HFF-Myc (cell line): ENCODE measurements around the gene MORN1.

Experiments used
- DNase-seq: peaks from one replicate; pipeline ENCODE4 v3.0.0-alpha.2; 2011; ENCODE audit warnings: low read depth; ENCODE audit errors: extremely low read depth
- H3K4me3 ChIP-seq: replicated peaks from 2 replicates; pipeline ENCODE4 v1.5.1; 2011; ENCODE audit warnings: low read depth, mild to moderate bottlenecking, control low read depth, low read length
- TF ChIP-seq, protein P1 (sequence below): IDR thresholded peaks from 2 replicates; pipeline ENCODE4 v1.5.1; 2012; ENCODE audit warnings: mild to moderate bottlenecking, low read depth, low read length, control low read depth; ENCODE audit errors: missing control alignments

Gene MORN1

DNA sequence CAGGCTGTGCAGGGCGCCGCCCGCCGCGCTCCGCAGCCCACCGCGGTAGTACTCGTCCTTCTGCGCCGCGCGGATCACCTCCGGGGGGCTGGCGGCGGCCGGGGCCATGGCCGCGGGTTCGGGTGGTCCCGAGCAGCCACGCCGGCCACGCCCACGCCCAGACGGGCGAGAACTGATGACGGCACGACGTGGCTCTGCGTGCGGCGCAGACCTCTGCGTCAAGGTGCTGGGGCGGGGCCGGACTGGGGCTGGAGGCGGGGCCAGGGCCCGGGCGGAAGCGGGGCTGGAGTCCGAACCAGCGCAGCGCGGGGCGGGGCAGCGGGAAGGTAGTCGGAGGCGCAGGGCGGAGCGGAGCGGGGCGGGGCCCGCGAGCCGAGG lies 21.0 kb upstream of the MORN1 start, which contains the start of gene PEX10:
Gene PEX10 (minus strand): TSS at position 170 of the 378 bp plus-strand sequence. CDS start 62 bp downstream, at position 108.
- H3K4me3 ChIP-seq, result peak within 1 kb of the TSS; percentile 93
- TF ChIP-seq, protein P1, sequence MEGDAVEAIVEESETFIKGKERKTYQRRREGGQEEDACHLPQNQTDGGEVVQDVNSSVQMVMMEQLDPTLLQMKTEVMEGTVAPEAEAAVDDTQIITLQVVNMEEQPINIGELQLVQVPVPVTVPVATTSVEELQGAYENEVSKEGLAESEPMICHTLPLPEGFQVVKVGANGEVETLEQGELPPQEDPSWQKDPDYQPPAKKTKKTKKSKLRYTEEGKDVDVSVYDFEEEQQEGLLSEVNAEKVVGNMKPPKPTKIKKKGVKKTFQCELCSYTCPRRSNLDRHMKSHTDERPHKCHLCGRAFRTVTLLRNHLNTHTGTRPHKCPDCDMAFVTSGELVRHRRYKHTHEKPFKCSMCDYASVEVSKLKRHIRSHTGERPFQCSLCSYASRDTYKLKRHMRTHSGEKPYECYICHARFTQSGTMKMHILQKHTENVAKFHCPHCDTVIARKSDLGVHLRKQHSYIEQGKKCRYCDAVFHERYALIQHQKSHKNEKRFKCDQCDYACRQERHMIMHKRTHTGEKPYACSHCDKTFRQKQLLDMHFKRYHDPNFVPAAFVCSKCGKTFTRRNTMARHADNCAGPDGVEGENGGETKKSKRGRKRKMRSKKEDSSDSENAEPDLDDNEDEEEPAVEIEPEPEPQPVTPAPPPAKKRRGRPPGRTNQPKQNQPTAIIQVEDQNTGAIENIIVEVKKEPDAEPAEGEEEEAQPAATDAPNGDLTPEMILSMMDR, result no peak
- DNase-seq, result peak; percentile 75

DNA sequence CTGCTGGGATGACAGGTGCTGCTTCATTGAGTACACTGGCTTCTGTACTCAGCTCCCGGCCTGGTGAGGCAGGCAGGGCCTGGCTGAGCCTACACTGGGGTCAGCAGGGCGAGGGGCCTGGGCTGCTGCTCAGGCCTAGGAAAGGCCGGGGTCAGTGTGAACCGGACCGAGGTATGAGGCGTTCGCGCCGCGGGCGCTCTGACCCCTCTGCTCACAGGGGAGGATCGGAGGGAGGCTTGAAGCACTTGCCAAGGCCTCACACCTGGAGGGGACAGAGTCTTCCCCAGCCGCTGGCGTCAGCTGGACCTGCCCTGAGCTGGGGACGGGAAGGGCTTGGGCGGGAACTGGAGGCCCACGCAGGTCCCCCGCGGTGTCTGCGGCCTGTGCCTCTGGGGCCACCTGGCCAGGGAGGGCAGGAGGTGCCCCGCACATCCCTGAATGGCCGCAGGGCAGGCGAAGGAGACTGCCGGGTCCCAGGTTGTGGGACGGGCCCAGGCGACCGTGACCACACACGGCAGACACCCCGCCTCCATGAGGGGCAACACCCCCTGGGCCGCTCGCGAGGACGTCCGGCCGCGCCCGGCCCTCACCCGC lies 20.5 kb upstream of the MORN1 start:
- H3K4me3 ChIP-seq, result peak overlapping the region; percentile 93
- no peak for DNase-seq
- TF ChIP-seq, protein P1, result no peak

DNA sequence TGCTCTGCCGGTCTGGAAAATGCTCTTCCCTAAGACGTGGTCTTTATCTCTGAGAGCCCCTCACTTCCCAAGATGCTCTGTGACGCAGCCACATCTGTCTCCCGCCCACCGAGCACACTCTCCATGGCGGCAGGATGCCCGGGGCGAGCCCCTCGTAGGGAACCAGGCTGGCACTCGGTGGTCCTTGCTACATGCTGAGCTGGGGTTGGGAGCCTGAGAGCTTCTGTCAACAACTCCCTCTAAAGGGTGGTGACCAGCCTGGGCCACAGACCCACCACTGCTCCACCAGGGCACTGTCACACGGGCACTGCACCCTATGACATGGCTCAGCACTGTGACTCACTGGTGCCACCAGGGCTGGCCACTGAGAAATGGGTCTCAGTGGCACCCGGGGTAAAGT lies 18.4 kb upstream of the MORN1 start:
- no peak for DNase-seq
- H3K4me3 ChIP-seq, result no peak overlapping the region
- TF ChIP-seq, protein P1, result no peak

DNA sequence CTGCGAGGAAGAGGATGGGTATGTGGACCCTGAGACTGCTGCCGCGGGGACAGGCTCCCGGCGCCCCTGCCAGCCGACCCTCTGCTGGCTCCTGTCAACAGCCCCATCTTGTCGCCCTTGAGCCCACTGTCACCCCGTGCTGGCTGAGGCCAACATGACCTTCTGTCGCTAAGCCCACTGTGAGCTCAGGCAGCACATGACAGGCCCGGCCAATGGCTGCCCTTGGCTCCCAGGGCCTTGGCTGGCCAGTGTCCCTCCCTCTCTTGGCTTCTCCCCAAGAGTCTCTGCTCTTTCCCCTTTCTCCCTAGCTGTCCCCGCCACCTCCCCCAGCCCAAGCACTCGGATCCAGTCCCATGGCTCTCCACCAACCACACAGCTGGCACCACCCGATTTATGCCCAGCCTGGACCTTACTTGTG lies 17.5 kb upstream of the MORN1 start:
- H3K4me3 ChIP-seq, result no peak overlapping the region
- DNase-seq, result no peak
- TF ChIP-seq, protein P1, result no peak

DNA sequence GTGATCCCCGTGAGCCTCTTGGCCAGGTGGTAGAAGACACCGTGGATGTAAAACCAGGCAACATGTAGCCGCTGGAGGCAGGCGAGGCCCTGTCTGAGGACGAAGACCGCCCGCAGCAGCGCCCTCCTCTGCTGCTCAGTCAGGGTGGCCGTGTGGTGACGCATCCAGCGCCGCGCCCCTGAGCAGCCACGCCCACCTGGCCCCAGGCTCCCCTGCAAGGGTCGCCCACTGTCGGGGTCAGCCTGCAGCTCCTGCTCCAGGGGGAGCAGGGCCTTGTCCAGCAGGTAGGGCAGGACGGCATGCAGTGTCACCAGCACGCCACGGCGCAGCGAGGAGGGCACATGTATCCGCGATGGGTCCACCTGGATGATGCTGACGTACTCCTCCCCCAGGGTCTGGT lies 17.1 kb upstream of the MORN1 start:
- no peak overlapping the region for H3K4me3 ChIP-seq
- no peak for DNase-seq
- TF ChIP-seq, protein P1, result no peak

DNA sequence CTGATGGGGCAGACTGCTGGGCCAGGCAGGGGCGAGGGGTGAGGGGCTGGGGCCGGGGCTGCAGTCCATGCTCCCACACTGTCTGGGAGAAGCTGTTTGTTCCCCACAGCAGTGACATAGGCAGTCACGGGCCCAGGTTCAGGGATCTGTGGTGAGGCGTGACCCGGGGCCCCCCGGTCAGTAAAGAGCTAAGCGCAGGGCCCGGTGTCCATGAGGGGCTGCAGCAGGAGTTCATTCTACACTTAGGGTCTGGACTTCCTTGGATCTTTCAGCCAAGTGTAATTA lies 16.6 kb upstream of the MORN1 start:
- TF ChIP-seq, protein P1, result no peak
- no peak for DNase-seq
- H3K4me3 ChIP-seq, result no peak overlapping the region
